Erythroblast (primary cell): ENCODE data around the gene CSTF3.
A peak's percentile ranks its signal among the peaks of the same experiment; 100 is the strongest.
"Not testable (repeated sequence)": the region's sequence is repeated elsewhere in the genome, so short reads cannot be mapped to it uniquely, and the experiment has no call there.

Source experiments
- DNase-seq, 2 experiments: peaks; one replicate each; lab custom pipeline; 2025; lab: John Stamatoyannopoulos, UW
- GATA1 ChIP-seq: IDR thresholded peaks from 2 replicates; pipeline ENCODE4 v1.6.1; 2011; ENCODE audit warnings: low read depth, mild to moderate bottlenecking, control low read depth, low read length, moderate library complexity
- POLR2A ChIP-seq: IDR thresholded peaks from 2 replicates; pipeline ENCODE4 v1.6.1; 2011; ENCODE audit warnings: mild to moderate bottlenecking, low read length

CSTF3 gene

DNA sequence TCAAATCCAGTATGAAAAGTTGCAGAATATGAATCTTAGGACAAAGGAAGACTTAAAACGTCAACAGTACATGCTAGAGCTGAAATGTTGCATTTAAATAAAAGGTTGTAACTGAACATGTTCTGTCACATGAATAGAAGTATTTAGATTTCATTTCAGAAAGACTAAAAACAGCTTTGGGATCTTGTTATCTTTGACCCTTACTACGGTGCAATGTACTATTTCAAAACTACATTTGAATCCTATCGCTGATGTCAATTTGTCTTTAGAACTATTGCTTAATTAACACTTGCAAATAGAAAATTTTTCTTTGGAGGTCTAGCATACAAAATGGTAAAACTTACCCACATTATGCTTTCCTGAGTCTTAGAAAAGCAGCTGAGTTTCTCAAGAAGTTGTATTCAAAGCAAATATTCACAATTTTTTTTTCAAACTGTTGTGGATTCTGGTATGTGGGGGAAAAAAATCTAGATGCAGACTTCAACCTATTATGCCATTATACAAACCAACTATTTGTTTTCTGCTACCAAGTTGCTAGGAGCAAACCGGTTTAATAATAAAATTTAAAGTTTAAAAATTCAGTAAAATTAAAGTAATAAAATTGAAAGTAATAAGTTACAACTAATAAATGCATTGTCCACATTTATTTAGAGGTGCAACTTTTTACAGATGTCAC lies 25.4 kb downstream of the CSTF3 start:
- TF ChIP-seq GATA1: no peak
- no peak for TF ChIP-seq POLR2A
- DNase-seq: no peak

GRCh38 chr11:33135216-33135615 lies 26.1 kb downstream of the CSTF3 start:
- no peak for DNase-seq
- no peak for TF ChIP-seq GATA1
- TF ChIP-seq POLR2A: peak; percentile 11

- TF ChIP-seq GATA1 (no peak), POLR2A (no peak)
- DNase-seq: no peak
Measured at GRCh38 chr11:33134276-33134675, 27.0 kb downstream of the CSTF3 start.

- TF ChIP-seq GATA1 (no peak), POLR2A (no peak)
- no peak for DNase-seq
Measured at GRCh38 chr11:33133761-33134160, 27.5 kb downstream of the CSTF3 start.

GRCh38 chr11:33132510-33132909 lies 28.8 kb downstream of the CSTF3 start:
- no peak for DNase-seq
- TF ChIP-seq GATA1: no peak
- no peak for TF ChIP-seq POLR2A

DNA sequence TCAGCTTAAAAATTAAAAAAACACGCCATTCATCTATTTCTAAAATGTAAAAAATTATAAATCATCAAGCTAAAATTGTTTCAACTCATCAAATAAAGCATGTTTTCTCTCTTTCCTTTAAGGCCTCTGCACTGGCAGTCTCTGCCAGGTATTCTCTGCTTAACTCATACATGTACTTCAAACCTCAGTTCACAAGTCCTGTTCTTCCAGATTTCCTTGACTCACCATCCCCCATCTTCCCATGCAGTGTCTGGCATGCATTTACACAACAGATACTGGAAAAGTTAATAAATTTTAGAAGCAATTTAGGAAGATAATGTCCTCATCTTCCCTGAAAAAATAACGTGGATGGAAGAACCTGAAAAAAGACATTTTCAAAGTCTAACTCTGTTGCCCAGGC lies 32.5 kb downstream of the CSTF3 start:
- no peak for DNase-seq

DNA sequence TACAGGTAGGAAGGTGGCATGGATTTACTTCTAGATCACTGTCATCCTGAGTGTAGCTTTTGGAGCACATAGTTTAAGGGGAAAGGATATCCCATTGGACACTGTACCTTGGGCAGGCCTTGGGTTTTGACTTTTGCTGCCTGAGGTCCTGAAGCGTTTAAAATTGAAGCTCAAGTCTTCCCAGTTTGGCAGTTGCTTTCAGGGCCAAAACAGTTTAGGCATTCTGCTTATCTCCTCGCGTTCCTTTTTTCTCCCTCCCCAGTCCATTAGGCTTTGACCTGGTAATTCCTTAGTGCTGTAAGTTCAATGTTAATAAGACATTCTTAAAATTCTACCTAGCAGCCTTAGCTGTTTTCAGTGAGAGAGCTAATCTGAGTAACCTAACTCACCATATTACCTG lies 35.7 kb downstream of the CSTF3 start:
- TF ChIP-seq POLR2A: no peak
- TF ChIP-seq GATA1: no peak
- DNase-seq: no peak

More for the DNA sequence above, 32.5 kb downstream of the CSTF3 start:
- TF ChIP-seq POLR2A: no peak
- TF ChIP-seq GATA1: no peak

DNA sequence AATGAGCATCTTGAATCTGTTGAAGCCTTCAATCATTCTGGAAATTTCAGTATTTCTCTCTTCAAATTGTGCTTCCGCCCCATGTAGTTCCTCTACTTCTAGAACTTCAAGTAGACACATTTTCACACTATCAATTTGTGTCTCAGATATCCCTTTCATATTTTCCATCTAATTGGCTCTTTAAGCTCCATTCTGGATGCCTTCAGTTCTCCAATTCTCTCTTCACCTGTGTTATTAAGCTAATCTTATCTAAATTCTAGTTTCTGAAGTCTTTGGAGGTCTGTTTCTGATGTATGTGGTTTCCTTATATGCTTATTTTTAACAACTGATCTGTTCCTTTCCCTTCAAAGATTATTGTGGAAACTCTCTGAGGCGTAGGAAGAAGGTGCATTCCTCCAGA lies 36.3 kb downstream of the CSTF3 start:
- DNase-seq: no peak
- TF ChIP-seq POLR2A: no peak
- no peak for TF ChIP-seq GATA1

DNA sequence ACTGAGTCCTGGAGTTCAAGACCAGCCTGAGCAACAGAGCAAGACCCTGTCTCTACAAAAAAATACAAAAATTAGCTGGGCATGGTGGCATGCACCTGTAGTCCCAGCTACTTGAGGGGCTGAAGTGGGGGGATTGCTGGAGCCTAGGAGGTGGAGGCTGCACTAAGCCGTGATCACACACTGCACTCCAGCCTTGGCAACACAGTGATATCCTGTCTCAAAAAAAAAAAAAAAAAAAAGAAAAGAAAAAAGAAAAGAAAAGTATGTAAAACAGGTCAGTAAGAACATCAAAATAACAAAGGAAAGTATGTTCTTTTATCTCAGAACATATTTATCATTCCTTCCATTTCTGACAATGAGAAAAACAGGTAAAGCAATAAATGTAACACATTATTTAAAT lies 38.6 kb downstream of the CSTF3 start:
- DNase-seq: not testable (repeated sequence)

DNA sequence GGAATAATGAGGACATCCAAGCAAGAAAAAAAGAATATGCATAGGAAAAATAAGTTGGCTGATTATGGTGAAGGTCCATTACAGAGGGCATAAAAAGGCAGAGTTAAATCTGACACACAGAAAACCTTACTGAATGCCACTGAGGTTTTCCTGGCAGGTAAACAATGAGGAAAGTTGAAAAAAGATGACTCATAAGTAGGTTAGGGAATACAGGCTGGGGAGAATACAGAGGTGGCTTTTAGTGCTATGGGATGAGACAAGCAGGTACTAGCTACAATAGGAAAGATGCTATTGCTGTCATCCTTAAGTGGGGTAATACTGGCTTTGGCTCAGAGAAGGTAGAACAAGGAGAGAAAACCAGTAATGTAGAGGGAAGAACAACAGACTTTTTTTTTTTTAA lies 44.7 kb downstream of the CSTF3 start:
- TF ChIP-seq GATA1: no peak
- no peak for TF ChIP-seq POLR2A
- no peak for DNase-seq

DNA sequence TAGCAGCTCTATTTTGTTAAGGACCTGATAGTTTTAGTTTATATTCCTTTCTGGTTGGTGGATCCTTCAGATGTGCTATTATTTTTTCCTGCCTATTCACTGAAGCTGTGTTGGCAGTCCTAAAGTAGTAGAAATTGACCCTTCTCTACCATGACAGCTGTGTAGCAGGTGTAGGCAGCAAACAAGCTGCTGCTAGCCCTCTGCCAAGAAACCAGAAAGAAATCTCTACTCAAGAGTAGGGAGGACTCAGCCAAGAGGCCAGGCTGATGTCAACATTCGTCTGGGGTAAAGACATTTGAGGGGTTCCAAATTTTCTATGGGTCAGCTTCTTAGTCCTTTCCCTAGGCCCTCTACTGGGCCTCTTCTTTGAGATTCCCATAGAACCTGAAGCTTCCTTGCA lies 51.2 kb downstream of the CSTF3 start:
- DNase-seq: no peak
- TF ChIP-seq GATA1 (no peak), POLR2A (no peak)

DNA sequence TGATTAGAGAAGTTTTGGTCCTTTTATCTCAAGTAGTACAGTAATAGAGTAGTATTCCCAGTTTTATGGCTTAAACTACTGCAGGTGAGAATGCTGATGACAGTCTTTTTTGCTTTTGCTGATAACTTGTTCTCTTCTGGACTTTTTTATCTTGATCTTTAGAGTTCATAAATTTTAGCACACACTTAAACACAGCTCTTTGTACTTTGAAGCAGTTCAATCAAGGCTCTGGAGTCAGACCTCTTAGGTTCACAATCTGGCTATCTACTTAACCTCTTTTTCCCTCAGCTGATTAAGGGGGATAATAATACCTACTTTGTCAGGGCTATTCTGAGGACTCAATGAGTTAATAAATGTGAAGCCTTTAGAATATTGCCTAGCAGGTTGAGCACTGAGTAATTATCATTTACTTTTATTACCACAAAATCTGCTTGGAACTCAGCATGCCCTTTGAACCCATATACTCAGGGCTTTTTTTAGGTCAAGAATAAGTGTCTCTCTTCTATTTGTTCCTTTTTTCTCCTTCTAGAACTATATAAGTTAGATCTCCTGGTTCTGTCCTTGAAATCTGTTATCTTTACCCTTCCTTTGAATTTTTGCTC lies 51.9 kb downstream of the CSTF3 start:
- DNase-seq: no peak
- TF ChIP-seq GATA1: no peak
- TF ChIP-seq POLR2A: no peak

- DNase-seq: no peak
- TF ChIP-seq GATA1 (no peak), POLR2A (no peak)
Measured at GRCh38 chr11:33103836-33104235, 57.4 kb downstream of the CSTF3 start.

DNA sequence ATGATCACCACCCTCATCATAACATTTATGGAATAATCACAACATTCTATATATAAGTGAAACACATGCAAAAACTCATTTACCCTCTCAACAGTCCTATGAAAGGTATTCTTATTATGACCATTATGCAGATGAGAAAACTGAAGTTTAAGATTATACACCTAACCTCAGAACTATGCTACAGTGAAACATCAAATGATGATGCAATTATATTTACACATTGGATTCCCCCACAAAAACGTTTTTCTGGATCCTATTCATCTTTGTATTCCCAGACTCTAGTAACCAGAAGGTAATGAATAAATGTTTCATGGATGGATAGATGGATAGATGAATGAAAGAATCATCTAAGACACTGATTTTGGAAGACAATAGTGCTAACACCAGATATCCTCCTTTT lies 67.1 kb downstream of the CSTF3 start:
- DNase-seq: no peak

DNA sequence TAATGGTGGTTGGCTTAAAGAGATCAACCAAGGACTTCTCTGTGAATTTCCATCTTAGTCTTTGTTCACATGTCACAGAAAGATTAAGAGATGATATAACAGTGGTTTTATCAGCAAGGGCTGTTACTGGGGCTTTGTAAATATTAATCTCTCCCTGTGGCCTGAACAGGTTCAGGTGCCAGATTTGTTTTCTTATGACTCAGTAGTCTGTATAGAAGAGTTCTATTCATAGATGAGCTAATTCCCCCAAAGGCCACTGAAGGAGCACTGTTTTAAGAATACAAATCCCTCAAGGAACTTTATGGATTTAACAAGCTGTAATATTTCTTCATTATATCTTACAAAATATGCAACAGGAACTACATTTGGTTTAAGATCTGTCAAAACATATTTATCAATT lies 71.5 kb downstream of the CSTF3 start:
- no peak for TF ChIP-seq POLR2A
- TF ChIP-seq GATA1: no peak
- DNase-seq: no peak

More for the DNA sequence above, 67.1 kb downstream of the CSTF3 start:
- TF ChIP-seq GATA1 (no peak), POLR2A (no peak)
